Keratinocyte (primary cell): ENCODE results near the gene ZBTB46.

Experiments used
- EZH2 ChIP-seq: IDR thresholded peaks from one replicate; pipeline ENCODE4 v1.6.1; 2012; ENCODE audit warnings: inconsistent platforms, mild to moderate bottlenecking, low read length, moderate library complexity
- TF ChIP-seq, protein P1 (sequence below), 3 experiments: IDR thresholded peaks in 1 of 3; conservative IDR thresholded peaks in 1 of 3; optimal IDR thresholded peaks in 1 of 3; 2 replicates in 2 of 3; 3 replicates in 1 of 3; pipeline versions ENCODE3 to v1.5.1; 2011; ENCODE audit warnings: low read length in 3 of 3, mild to moderate bottlenecking in 3 of 3, moderate library complexity in 2 of 3, control low read depth in 1 of 3, inconsistent platforms in 1 of 3; ENCODE audit not compliant: insufficient read depth in 2 of 3; ENCODE audit errors: extremely low read depth in 1 of 3

DNA sequence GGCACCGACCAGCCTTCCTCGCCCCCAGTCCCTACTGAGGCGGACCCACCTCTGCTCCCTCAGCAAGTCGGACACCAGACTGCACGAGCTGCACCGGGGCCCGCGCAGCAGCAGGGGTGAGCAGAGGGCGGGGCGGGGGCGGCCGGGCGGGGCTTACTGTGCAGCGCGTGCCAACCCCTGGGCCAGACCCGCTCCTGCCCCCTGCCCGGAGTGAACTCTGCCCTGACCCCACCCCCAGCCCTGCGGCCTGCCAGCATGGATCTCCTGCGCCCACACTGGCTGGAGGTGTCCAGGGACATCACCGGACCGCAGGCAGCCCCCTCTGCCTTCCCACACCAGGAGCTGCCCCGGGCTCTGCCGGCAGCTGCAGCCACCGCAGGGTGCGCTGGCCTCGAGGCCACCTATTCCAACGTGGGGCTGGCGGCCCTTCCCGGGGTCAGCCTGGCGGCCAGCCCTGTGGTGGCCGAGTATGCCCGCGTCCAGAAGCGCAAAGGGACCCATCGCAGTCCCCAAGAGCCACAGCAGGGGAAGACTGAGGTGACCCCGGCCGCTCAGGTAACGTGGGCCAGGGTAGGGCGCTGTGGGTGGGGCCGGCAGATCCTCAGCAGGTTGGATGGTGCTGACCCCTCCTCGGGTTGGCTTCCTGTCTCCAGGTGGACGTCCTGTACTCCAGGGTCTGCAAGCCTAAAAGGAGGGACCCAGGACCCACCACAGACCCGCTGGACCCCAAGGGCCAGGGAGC, 92.9 kb downstream of the ZBTB46 start:
- TF ChIP-seq, protein P1, sequence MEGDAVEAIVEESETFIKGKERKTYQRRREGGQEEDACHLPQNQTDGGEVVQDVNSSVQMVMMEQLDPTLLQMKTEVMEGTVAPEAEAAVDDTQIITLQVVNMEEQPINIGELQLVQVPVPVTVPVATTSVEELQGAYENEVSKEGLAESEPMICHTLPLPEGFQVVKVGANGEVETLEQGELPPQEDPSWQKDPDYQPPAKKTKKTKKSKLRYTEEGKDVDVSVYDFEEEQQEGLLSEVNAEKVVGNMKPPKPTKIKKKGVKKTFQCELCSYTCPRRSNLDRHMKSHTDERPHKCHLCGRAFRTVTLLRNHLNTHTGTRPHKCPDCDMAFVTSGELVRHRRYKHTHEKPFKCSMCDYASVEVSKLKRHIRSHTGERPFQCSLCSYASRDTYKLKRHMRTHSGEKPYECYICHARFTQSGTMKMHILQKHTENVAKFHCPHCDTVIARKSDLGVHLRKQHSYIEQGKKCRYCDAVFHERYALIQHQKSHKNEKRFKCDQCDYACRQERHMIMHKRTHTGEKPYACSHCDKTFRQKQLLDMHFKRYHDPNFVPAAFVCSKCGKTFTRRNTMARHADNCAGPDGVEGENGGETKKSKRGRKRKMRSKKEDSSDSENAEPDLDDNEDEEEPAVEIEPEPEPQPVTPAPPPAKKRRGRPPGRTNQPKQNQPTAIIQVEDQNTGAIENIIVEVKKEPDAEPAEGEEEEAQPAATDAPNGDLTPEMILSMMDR (optimal IDR thresholded peaks at IDR 0.05 in 1 of 3, IDR thresholded peaks at IDR 0.05 in 1 of 3, conservative IDR thresholded peaks at IDR 0.05 in 1 of 3; ENCODE audit: extremely low read depth in 1 of 3, insufficient read depth in 2 of 3, low read length in 3 of 3), result no peak
- no peak for TF ChIP-seq EZH2
